ENCODE data around the gene ERBB4.

- TF ChIP-seq, protein P1, sequence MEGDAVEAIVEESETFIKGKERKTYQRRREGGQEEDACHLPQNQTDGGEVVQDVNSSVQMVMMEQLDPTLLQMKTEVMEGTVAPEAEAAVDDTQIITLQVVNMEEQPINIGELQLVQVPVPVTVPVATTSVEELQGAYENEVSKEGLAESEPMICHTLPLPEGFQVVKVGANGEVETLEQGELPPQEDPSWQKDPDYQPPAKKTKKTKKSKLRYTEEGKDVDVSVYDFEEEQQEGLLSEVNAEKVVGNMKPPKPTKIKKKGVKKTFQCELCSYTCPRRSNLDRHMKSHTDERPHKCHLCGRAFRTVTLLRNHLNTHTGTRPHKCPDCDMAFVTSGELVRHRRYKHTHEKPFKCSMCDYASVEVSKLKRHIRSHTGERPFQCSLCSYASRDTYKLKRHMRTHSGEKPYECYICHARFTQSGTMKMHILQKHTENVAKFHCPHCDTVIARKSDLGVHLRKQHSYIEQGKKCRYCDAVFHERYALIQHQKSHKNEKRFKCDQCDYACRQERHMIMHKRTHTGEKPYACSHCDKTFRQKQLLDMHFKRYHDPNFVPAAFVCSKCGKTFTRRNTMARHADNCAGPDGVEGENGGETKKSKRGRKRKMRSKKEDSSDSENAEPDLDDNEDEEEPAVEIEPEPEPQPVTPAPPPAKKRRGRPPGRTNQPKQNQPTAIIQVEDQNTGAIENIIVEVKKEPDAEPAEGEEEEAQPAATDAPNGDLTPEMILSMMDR (IDR thresholded peaks at IDR 0.05): no peak
- TF ChIP-seq POLR2A (IDR thresholded peaks at IDR 0.05) (no peak), POLR2AphosphoS5 (IDR thresholded peaks at IDR 0.05) (no peak)
These were observed 599.4 kb downstream of the ERBB4 start for GRCh38 chr2:211939177-211939576.
